Glutamatergic neuron (in vitro differentiated cells): ENCODE data around the gene KRT86. TPM values are rescaled to one million over a fixed set of nuclear protein-coding genes. Genes with fewer than 3 reads are reported as not detected.
A peak's percentile ranks its signal among the peaks of the same experiment; 100 is the strongest.
"Not testable (repeated sequence)": the region's sequence is repeated elsewhere in the genome, so short reads cannot be mapped to it uniquely, and the experiment has no call there.

Experiments used
- DNase-seq: peaks from one replicate; pipeline ENCODE4 v3.0.0; 2022
- H3K27ac Mint-ChIP-seq: one replicate; pipeline ENCODE4 v1.8.0; 2020; ENCODE audit warnings: mild to moderate bottlenecking, mixed read lengths, inconsistent platforms; ENCODE audit not compliant: unreplicated experiment
- H3K27me3 Mint-ChIP-seq: one replicate; pipeline ENCODE4 v1.8.0; 2020; ENCODE audit warnings: mild to moderate bottlenecking, moderate library complexity, mixed read lengths, inconsistent platforms; ENCODE audit not compliant: unreplicated experiment
- H3K36me3 Mint-ChIP-seq: one replicate; pipeline ENCODE4 v1.8.0; 2020; ENCODE audit warnings: mild to moderate bottlenecking, mixed read lengths, inconsistent platforms; ENCODE audit not compliant: unreplicated experiment
- H3K4me1 Mint-ChIP-seq: one replicate; pipeline ENCODE4 v1.8.0; 2020; ENCODE audit warnings: mild to moderate bottlenecking, low read depth, mixed read lengths, inconsistent platforms; ENCODE audit not compliant: unreplicated experiment
- H3K4me3 Mint-ChIP-seq: one replicate; pipeline ENCODE4 v1.8.0; 2020; ENCODE audit warnings: mild to moderate bottlenecking, mixed read lengths, inconsistent platforms; ENCODE audit not compliant: unreplicated experiment
- H3K9me3 Mint-ChIP-seq: one replicate; pipeline ENCODE4 v1.8.0; 2020; ENCODE audit warnings: mild to moderate bottlenecking, moderate library complexity, mixed read lengths, inconsistent platforms; ENCODE audit not compliant: unreplicated experiment
- CTCF ChIP-seq: fragments of 200-600 bp; sonication (generic); IDR thresholded peaks from one replicate; pipeline ENCODE4 v1.5.0; 2021; ENCODE audit not compliant: partially characterized antibody, unreplicated experiment
- total RNA-seq: library from RNA; stranded (reverse); fragmentation: NEBNext Ultra II Directional; extraction: Animal tissue kit (Norgen Biotek cat#: 25700); gene quantifications from one replicate; pipeline ENCODE4 v1.2.1, GENCODE V29; 2021; ENCODE audit not compliant: unreplicated experiment

KRT86 gene
- total RNA-seq, 1 donor from 2014 or later: not detected

DNA sequence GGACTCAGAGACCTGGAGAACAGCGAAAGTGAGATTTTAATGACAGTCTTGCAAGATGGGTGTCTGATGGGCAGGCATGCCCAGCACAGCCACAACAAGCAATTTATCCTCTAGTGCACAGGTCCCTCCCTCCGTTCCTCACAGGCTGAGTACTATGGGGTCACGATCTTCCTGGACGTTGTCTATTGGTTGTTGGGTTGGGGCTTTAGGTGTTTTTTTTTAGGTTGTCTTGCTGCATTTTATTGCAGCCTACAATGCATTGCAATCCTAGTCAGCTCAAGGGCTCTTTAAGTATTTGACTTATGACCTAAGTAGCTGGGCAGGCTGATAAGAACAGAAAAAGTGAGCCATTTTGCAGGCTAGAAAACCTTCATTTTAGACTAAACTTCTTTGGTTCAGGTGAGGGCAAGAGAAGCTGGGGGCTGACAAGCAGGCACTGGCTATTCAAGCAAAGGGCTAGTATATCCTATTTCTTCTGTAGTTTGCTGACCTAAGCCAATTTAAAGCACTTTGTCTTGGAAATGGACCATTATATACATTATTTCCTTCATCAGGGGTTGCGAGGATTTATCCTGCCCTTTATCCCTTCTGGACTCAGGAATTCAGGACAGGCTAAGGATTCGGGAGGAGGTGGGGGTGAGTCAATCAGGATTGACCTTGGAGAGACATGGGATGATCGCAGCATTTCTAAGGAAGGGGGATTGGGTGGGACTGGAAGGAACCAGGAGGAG lies 35.4 kb upstream of the KRT86 start:
- peaks cover 2% of the 10 kb centered on the region for H3K4me1 Mint-ChIP-seq

GRCh38 chr12:52239767-52240166 lies 34.7 kb upstream of the KRT86 start:
- DNase-seq: no peak
- no peak for TF ChIP-seq CTCF
- H3K4me3 Mint-ChIP-seq: no peak overlapping the region
- H3K36me3 Mint-ChIP-seq: no peaks in the 10 kb centered on the region
- H3K4me1 Mint-ChIP-seq: peaks cover 2% of the 10 kb centered on the region
- no peaks in the 10 kb centered on the region for H3K9me3 Mint-ChIP-seq
- peaks cover 15% of the 10 kb centered on the region for H3K27me3 Mint-ChIP-seq
- H3K27ac Mint-ChIP-seq: no peak overlapping the region

More for the DNA sequence above, 35.4 kb upstream of the KRT86 start:
- no peak overlapping the region for H3K27ac Mint-ChIP-seq
- H3K4me3 Mint-ChIP-seq: no peak overlapping the region
- TF ChIP-seq CTCF: no peak
- DNase-seq: no peak
- H3K9me3 Mint-ChIP-seq: peaks cover 1% of the 10 kb centered on the region
- no peaks in the 10 kb centered on the region for H3K36me3 Mint-ChIP-seq
- peaks cover 15% of the 10 kb centered on the region for H3K27me3 Mint-ChIP-seq

- H3K27ac Mint-ChIP-seq, H3K4me1 Mint-ChIP-seq, H3K9me3 Mint-ChIP-seq, H3K4me3 Mint-ChIP-seq, H3K36me3 Mint-ChIP-seq, DNase-seq: not testable (repeated sequence)
- peaks cover 15% of the 10 kb centered on the region for H3K27me3 Mint-ChIP-seq
Measured at GRCh38 chr12:52240247-52240646, 34.2 kb upstream of the KRT86 start.

DNA sequence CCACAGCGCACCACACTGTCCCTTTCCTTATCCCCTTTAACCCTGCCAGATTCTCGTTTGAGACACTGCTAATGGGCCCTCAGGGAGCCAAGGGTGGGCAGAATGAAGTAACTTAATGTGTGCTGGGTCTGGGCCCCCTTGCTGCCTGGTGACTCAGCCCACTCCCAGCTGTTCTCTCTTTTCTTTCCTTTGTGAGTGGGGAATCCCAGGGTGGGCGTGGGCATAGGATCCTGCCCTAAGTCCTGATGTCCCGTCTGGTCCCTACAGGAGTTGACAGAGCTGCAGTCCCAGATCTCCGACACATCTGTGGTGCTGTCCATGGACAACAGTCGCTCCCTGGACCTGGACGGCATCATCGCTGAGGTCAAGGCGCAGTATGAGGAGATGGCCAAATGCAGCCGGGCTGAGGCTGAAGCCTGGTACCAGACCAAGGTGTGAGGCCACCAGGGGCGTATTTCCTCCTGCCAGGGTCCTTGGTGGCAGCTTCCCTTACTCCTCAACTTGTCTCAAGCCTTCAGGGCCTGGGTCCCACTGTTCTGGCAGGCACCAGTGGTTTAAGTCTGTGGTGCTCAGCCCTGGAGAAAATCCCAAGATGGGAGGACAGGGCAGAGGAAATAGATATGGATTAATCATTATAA lies 33.1 kb upstream of the KRT86 start:
- no peak for DNase-seq
- Mint-ChIP-seq H3K4me3 (no peak overlapping the region), H3K4me1 (peaks cover 4% of the 10 kb centered on the region), H3K9me3 (no peaks in the 10 kb centered on the region), H3K27ac (peak overlapping the region; percentile 36), H3K36me3 (no peaks in the 10 kb centered on the region), H3K27me3 (peaks cover 15% of the 10 kb centered on the region)
- no peak for TF ChIP-seq CTCF

DNA sequence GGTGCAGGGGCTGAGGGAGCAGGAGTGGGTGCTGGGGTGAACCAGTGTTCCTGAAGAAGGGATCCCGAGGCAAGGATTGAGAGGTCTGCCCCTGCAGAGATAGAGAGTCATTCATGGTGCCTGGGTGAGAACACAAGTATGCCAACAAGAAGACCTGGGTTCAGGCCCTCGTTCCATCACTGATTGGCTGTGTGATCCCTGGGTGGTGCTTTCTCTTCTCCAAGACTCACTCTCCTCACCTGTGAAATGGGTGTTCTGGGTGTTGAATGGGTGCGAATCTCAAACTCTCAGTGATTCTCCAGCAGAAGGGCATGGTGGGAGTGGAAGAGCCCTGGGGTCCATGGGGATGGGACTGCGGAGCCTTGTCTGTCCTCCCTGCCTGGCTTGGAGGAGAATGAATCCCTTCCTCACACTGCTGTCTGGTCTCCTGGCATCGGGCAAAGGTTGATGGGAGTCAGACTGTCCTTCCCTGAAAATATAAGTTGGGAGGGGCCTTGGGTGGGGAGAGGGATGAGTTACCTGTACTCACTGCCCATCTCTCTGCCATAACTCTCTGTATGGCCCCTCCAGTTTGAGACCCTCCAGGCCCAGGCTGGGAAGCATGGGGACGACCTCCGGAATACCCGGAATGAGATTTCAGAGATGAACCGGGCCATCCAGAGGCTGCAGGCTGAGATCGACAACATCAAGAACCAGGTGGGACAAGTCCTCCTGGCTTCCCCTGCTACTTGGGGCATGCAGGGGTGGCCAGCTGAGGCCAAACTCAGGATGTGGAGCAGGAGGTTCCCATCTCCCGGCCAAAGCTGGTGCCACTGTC lies 31.8 kb upstream of the KRT86 start:
- peaks cover 4% of the 10 kb centered on the region for H3K9me3 Mint-ChIP-seq
- peaks cover 10% of the 10 kb centered on the region for H3K4me1 Mint-ChIP-seq
- no peak overlapping the region for H3K4me3 Mint-ChIP-seq
- peaks cover 15% of the 10 kb centered on the region for H3K27me3 Mint-ChIP-seq
- no peak overlapping the region for H3K27ac Mint-ChIP-seq
- TF ChIP-seq CTCF: no peak
- H3K36me3 Mint-ChIP-seq: no peaks in the 10 kb centered on the region
- no peak for DNase-seq
